Measurements from ENCODE around the gene MDFIC. TPM values are rescaled to one million over a fixed set of nuclear protein-coding genes. Genes with fewer than 3 reads are reported as not detected.
"Not testable (repeated sequence)": the region's sequence is repeated elsewhere in the genome, so short reads cannot be mapped to it uniquely, and the experiment has no call there.

The MDFIC gene, protein sequence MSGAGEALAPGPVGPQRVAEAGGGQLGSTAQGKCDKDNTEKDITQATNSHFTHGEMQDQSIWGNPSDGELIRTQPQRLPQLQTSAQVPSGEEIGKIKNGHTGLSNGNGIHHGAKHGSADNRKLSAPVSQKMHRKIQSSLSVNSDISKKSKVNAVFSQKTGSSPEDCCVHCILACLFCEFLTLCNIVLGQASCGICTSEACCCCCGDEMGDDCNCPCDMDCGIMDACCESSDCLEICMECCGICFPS
- polyA plus RNA-seq (2013, experiment 1 of 2): 14.1 TPM
- 18.4 TPM for polyA plus RNA-seq (2013, experiment 2 of 2)

GRCh38 chr7:114922026-114922651 is at the start of gene MDFIC:
Gene MDFIC, plus strand, starts transcription at chr7:114922094. Its CDS starts 940 bp downstream, at chr7:114923034.
- WGBS: under 1% methylated on average over 55 of the region's 55 CpGs
- Histone ChIP-seq H3K4me1 (ENCODE audit: insufficient read depth, low read length) (peaks cover 17% of the 10 kb centered on the region), H3K9me3 (ENCODE audit: insufficient read depth, low read depth, low read length) (no peaks in the 10 kb centered on the region), H3K4me3 (ENCODE audit: low read length) (peak within 1 kb of the TSS; percentile 76), H3K36me3 (ENCODE audit: insufficient read depth, low read length) (no peaks in the 10 kb centered on the region), H3K27me3 (ENCODE audit: insufficient read depth, low read length) (peaks cover 37% of the 10 kb centered on the region), H3K9ac (ENCODE audit: low read depth, low read length) (peak within 1 kb of the TSS; percentile 63), H3K27ac (ENCODE audit: low read depth, low read length) (no peak within 1 kb of the TSS)

GRCh38 chr7:114874170-114874569 is 47.7 kb upstream of the MDFIC start:
- WGBS: 95% methylated on average over 1 of the region's 1 CpG
- Histone ChIP-seq H3K9ac (ENCODE audit: low read depth, low read length) (no peak overlapping the region), H3K27ac (ENCODE audit: low read depth, low read length) (no peak overlapping the region), H3K36me3 (ENCODE audit: insufficient read depth, low read length) (no peaks in the 10 kb centered on the region), H3K4me1 (ENCODE audit: insufficient read depth, low read length) (no peaks in the 10 kb centered on the region), H3K9me3 (ENCODE audit: insufficient read depth, low read depth, low read length) (0 out of 2 replicates have a peak, but pooled peaks cover 4% of the 10 kb centered on the region), H3K4me3 (ENCODE audit: low read length) (no peak overlapping the region), H3K27me3 (ENCODE audit: insufficient read depth, low read length) (no peaks in the 10 kb centered on the region)

GRCh38 chr7:114875186-114875585 is 46.7 kb upstream of the MDFIC start:
- H3K27me3 ChIP-seq (ENCODE audit: insufficient read depth, low read length): no peaks in the 10 kb centered on the region

DNA sequence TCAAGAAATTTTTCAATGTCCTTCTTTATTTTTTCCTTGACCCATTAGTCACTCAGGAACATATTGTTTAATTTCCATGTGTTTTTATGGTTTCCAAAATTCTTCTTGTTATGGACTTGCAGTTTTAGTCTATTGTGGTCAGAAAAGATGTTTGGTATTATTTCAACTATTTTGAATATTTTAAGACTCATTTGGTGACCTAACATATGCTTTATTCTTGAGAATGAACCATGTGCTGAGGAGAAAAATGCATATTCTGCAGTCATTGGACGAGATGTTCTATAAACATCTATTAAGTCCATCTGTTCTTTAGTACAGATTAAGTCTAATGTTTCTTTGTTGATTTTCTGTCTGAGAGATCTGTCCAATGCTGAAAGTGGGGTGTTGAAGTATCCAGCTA is 42.3 kb upstream of the MDFIC start:
- no peak overlapping the region for H3K4me3 ChIP-seq (ENCODE audit: low read length)
- 89% methylated on average over 1 of the region's 1 CpG for WGBS
- H3K36me3 ChIP-seq (ENCODE audit: insufficient read depth, low read length): no peaks in the 10 kb centered on the region
- H3K27me3 ChIP-seq (ENCODE audit: insufficient read depth, low read length): no peaks in the 10 kb centered on the region
- no peak overlapping the region for H3K9ac ChIP-seq (ENCODE audit: low read depth, low read length)
- H3K4me1 ChIP-seq (ENCODE audit: insufficient read depth, low read length): no peaks in the 10 kb centered on the region
- no peak overlapping the region for H3K27ac ChIP-seq (ENCODE audit: low read depth, low read length)
- H3K9me3 ChIP-seq (ENCODE audit: insufficient read depth, low read depth, low read length): 0 out of 2 replicates have a peak, but pooled peaks cover 4% of the 10 kb centered on the region

More at GRCh38 chr7:114875186-114875585, 46.7 kb upstream of the MDFIC start:
- H3K4me3 ChIP-seq (ENCODE audit: low read length): no peak overlapping the region
- no peaks in the 10 kb centered on the region for H3K4me1 ChIP-seq (ENCODE audit: insufficient read depth, low read length)
- H3K9me3 ChIP-seq (ENCODE audit: insufficient read depth, low read depth, low read length): 0 out of 2 replicates have a peak, but pooled peaks cover 4% of the 10 kb centered on the region
- H3K9ac ChIP-seq (ENCODE audit: low read depth, low read length): no peak overlapping the region
- no peak overlapping the region for H3K27ac ChIP-seq (ENCODE audit: low read depth, low read length)
- H3K36me3 ChIP-seq (ENCODE audit: insufficient read depth, low read length): no peaks in the 10 kb centered on the region

DNA sequence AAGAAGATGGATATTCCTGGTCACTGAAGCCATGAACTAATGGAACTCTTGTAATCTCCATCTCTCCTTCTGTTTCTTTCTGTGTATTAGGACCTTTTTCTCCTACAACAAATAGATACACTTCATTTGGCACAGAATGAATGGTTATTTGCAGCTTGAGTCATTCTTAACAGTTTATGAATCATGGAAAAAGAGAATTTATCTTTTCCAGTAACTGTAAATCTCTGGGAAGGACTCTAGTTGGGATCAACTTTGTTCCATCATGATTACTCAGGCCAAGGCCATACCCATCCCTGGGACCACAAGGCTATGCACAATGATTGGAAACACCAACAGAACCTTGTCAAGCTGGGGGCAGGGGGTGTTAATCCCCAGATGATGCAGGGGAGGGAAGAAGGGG is 36.1 kb upstream of the MDFIC start:
- Histone ChIP-seq H3K4me1 (ENCODE audit: insufficient read depth, low read length) (peaks cover 7% of the 10 kb centered on the region; the same call in 1 of the 2 replicates), H3K27ac (ENCODE audit: low read depth, low read length) (no peak overlapping the region), H3K36me3 (ENCODE audit: insufficient read depth, low read length) (no peaks in the 10 kb centered on the region), H3K4me3 (ENCODE audit: low read length) (no peak overlapping the region), H3K9me3 (ENCODE audit: insufficient read depth, low read depth, low read length) (no peaks in the 10 kb centered on the region), H3K27me3 (ENCODE audit: insufficient read depth, low read length) (no peaks in the 10 kb centered on the region), H3K9ac (ENCODE audit: low read depth, low read length) (no peak overlapping the region)

DNA sequence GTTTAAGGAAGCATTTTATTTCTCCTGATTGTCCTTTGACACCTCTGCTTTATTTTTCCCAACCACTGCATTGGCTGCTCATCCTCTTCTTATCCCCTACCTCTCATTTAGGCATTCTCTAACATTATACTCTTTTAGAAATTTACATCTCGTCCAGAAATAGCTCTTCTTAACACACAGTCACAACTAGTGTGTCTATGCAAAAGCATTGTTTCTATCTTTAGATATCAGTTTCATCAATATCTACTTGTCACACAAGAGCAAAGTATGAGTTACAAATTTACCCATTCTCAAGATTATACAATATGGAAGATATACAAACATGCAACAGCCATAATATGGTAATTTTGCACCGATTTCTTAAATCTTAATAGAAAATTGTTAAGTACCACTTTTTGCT is 35.7 kb upstream of the MDFIC start:
- H3K36me3 ChIP-seq (ENCODE audit: insufficient read depth, low read length): no peaks in the 10 kb centered on the region
- H3K9me3 ChIP-seq (ENCODE audit: insufficient read depth, low read depth, low read length): no peaks in the 10 kb centered on the region
- H3K27me3 ChIP-seq (ENCODE audit: insufficient read depth, low read length): no peaks in the 10 kb centered on the region
- no peak overlapping the region for H3K9ac ChIP-seq (ENCODE audit: low read depth, low read length)
- no peak overlapping the region for H3K27ac ChIP-seq (ENCODE audit: low read depth, low read length)
- no peak overlapping the region for H3K4me3 ChIP-seq (ENCODE audit: low read length)
- WGBS: 87% methylated on average over 1 of the region's 2 CpGs
- H3K4me1 ChIP-seq (ENCODE audit: insufficient read depth, low read length): peaks cover 7% of the 10 kb centered on the region; the same call in 1 of the 2 replicates

DNA sequence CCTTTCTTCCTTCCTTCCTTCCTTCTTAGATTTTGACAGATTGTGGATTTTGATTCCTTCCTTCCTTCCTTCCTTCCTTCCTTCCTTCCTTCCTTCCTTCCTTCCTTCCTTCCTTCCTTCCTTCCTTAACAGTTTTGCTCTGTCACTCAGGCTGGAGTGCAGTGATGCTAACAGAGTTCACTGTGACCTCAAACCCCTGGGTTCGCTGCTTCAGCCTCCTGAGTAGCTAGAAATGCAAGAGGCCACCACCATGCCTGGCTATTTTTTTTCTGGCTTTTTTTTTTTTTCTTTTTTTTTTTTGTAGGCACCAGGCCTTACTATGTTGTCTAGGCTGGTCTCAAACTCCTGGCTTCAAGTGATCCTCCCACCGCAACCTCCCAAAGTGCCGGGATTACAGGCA is 32.8 kb upstream of the MDFIC start:
- H3K9ac ChIP-seq (ENCODE audit: low read depth, low read length); H3K4me1 ChIP-seq (ENCODE audit: insufficient read depth, low read length); H3K27me3 ChIP-seq (ENCODE audit: insufficient read depth, low read length); H3K4me3 ChIP-seq (ENCODE audit: low read length); H3K36me3 ChIP-seq (ENCODE audit: insufficient read depth, low read length); H3K9me3 ChIP-seq (ENCODE audit: insufficient read depth, low read depth, low read length); H3K27ac ChIP-seq (ENCODE audit: low read depth, low read length): not testable (repeated sequence)
- 97% methylated on average over 3 of the region's 3 CpGs for WGBS

GRCh38 chr7:114889646-114890285 is 32.1 kb upstream of the MDFIC start:
- WGBS: 85% methylated on average over 3 of the region's 3 CpGs
- Histone ChIP-seq H3K9me3 (ENCODE audit: insufficient read depth, low read depth, low read length) (no peaks in the 10 kb centered on the region), H3K27ac (ENCODE audit: low read depth, low read length) (no peak overlapping the region), H3K27me3 (ENCODE audit: insufficient read depth, low read length) (no peaks in the 10 kb centered on the region), H3K36me3 (ENCODE audit: insufficient read depth, low read length) (no peaks in the 10 kb centered on the region), H3K4me3 (ENCODE audit: low read length) (no peak overlapping the region), H3K4me1 (ENCODE audit: insufficient read depth, low read length) (peaks cover 7% of the 10 kb centered on the region; the same call in 1 of the 2 replicates), H3K9ac (ENCODE audit: low read depth, low read length) (no peak overlapping the region)

GRCh38 chr7:114890561-114890960 is 31.3 kb upstream of the MDFIC start:
- WGBS: 100% methylated on average over 3 of the region's 4 CpGs
- Histone ChIP-seq H3K27me3 (ENCODE audit: insufficient read depth, low read length) (no peaks in the 10 kb centered on the region), H3K36me3 (ENCODE audit: insufficient read depth, low read length) (no peaks in the 10 kb centered on the region), H3K4me3 (ENCODE audit: low read length) (no peak overlapping the region), H3K27ac (ENCODE audit: low read depth, low read length) (no peak overlapping the region), H3K9me3 (ENCODE audit: insufficient read depth, low read depth, low read length) (no peaks in the 10 kb centered on the region), H3K9ac (ENCODE audit: low read depth, low read length) (no peak overlapping the region), H3K4me1 (ENCODE audit: insufficient read depth, low read length) (peaks cover 7% of the 10 kb centered on the region; the same call in 1 of the 2 replicates)

DNA sequence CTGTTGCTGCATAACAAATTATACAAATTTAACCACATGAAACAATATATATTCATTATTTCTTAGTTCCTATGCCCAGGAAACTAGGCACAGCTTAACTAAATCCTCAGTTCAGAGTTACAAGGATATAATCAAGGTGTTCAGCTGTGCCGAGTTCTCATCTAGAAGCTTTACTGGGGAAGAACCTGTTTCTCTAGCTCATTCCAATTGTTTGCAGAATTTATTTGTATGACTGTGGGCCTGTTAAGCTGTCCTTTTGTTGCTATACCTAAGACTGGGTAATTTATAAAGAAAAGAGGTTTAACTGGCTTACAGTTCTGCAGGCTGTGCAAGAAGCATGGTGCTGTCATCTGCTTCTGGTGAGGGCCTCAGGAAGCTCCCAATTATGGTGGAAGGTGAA is 21.8 kb upstream of the MDFIC start:
- H3K27ac ChIP-seq (ENCODE audit: low read depth, low read length): no peak overlapping the region
- H3K27me3 ChIP-seq (ENCODE audit: insufficient read depth, low read length): no peaks in the 10 kb centered on the region
- H3K4me3 ChIP-seq (ENCODE audit: low read length): no peak overlapping the region
- WGBS: 94% methylated on average over 1 of the region's 1 CpG
- H3K9ac ChIP-seq (ENCODE audit: low read depth, low read length): no peak overlapping the region
- H3K9me3 ChIP-seq (ENCODE audit: insufficient read depth, low read depth, low read length): no peaks in the 10 kb centered on the region
- H3K4me1 ChIP-seq (ENCODE audit: insufficient read depth, low read length): no peaks in the 10 kb centered on the region
- no peaks in the 10 kb centered on the region for H3K36me3 ChIP-seq (ENCODE audit: insufficient read depth, low read length)

DNA sequence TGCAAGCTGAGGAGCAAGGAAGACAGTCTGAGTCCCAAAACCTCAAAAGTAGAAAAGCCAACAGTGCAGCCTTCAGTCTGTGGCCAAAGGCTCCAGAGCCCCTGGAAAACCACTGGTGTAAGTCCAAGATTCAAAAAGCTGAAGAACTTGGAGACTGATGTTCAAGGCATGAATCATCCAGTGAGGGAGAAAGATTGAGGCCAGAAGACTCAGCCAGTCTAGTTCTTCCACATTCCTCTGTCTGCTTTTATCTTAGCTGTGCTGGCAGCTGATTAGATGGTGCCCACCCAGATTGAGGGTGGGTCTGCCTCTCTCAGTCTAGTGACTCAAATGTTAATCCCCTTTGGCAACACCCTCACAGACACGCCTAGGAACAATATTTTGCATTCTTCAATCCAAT is 20.1 kb upstream of the MDFIC start:
- Histone ChIP-seq H3K27ac (ENCODE audit: low read depth, low read length) (no peak overlapping the region), H3K36me3 (ENCODE audit: insufficient read depth, low read length) (no peaks in the 10 kb centered on the region), H3K4me3 (ENCODE audit: low read length) (no peak overlapping the region), H3K4me1 (ENCODE audit: insufficient read depth, low read length) (no peaks in the 10 kb centered on the region), H3K9me3 (ENCODE audit: insufficient read depth, low read depth, low read length) (no peaks in the 10 kb centered on the region), H3K9ac (ENCODE audit: low read depth, low read length) (no peak overlapping the region), H3K27me3 (ENCODE audit: insufficient read depth, low read length) (no peaks in the 10 kb centered on the region)
- WGBS: 89% methylated on average over 1 of the region's 1 CpG

Measured in HUES64 (cell line).